K562 (cell line): ENCODE results near the gene NUBP2.

ENCODE experiments used
- CSDE1 ChIP-seq, 2 experiments: fragments of 450-650 bp; IDR thresholded peaks; 2 replicates each; pipeline ENCODE4 v1.6.1; 2016; ENCODE audit warnings: mild to moderate bottlenecking in 1 of 2
- MIER1 ChIP-seq: fragments of 450-650 bp; IDR thresholded peaks from 2 replicates; pipeline ENCODE4 v1.6.1; 2016; ENCODE audit warnings: antibody characterized with exemption, mild to moderate bottlenecking, low read depth
- NFATC3 ChIP-seq: fragments of 450-650 bp; IDR thresholded peaks from 2 replicates; pipeline ENCODE4 v1.6.1; 2017; ENCODE audit warnings: mild to moderate bottlenecking
- TCF3 ChIP-seq: sonication (generic); formaldehyde crosslinking; IDR thresholded peaks from 2 replicates; pipeline ENCODE4 v1.4.0; 2020; ENCODE audit warnings: mild to moderate bottlenecking, missing genetic modification reagents
- ZNF274 ChIP-seq: IDR thresholded peaks from 2 replicates; pipeline ENCODE4 v1.6.1; 2011; ENCODE audit warnings: low read depth, mild to moderate bottlenecking, low read length, moderate library complexity, borderline replicate concordance
- TF ChIP-seq, protein P1 (sequence below), 3 experiments: IDR thresholded peaks in 2 of 3; conservative IDR thresholded peaks in 1 of 3; 2 replicates each; pipeline ENCODE4 v1.5.1; 2011 to 2012; ENCODE audit warnings: low read length in 3 of 3, mild to moderate bottlenecking in 3 of 3, control low read depth in 2 of 3, improper control_type of control experiment in 1 of 3, inconsistent platforms in 1 of 3, low read depth in 1 of 3, mixed read lengths in 1 of 3, moderate library complexity in 1 of 3; ENCODE audit not compliant: insufficient read depth in 2 of 3
- TF ChIP-seq, protein P2 (sequence below): sonication (generic); formaldehyde crosslinking; IDR thresholded peaks from 2 replicates; pipeline ENCODE4 v1.9.0; 2022; ENCODE audit warnings: mild to moderate bottlenecking, missing genetic modification reagents
- TF ChIP-seq, protein P3 (sequence below), 2 experiments: IDR thresholded peaks in 1 of 2; conservative IDR thresholded peaks in 1 of 2; 2 replicates each; pipeline ENCODE4 v1.6.1; 2016; ENCODE audit warnings: low read depth in 2 of 2, mild to moderate bottlenecking in 1 of 2, missing compliant biosample characterization in 1 of 2, missing genetic modification characterization in 1 of 2, moderate library complexity in 1 of 2

- no peak for TF ChIP-seq NFATC3
- TF ChIP-seq, protein P1, sequence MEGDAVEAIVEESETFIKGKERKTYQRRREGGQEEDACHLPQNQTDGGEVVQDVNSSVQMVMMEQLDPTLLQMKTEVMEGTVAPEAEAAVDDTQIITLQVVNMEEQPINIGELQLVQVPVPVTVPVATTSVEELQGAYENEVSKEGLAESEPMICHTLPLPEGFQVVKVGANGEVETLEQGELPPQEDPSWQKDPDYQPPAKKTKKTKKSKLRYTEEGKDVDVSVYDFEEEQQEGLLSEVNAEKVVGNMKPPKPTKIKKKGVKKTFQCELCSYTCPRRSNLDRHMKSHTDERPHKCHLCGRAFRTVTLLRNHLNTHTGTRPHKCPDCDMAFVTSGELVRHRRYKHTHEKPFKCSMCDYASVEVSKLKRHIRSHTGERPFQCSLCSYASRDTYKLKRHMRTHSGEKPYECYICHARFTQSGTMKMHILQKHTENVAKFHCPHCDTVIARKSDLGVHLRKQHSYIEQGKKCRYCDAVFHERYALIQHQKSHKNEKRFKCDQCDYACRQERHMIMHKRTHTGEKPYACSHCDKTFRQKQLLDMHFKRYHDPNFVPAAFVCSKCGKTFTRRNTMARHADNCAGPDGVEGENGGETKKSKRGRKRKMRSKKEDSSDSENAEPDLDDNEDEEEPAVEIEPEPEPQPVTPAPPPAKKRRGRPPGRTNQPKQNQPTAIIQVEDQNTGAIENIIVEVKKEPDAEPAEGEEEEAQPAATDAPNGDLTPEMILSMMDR (IDR thresholded peaks at IDR 0.05 in 2 of 3, conservative IDR thresholded peaks at IDR 0.05 in 1 of 3; ENCODE audit: insufficient read depth in 2 of 3, low read depth in 1 of 3, low read length in 3 of 3): no peak
- TF ChIP-seq ZNF274: no peak
- TF ChIP-seq CSDE1 (IDR thresholded peaks at IDR 0.05): no peak
- TF ChIP-seq, protein P2, sequence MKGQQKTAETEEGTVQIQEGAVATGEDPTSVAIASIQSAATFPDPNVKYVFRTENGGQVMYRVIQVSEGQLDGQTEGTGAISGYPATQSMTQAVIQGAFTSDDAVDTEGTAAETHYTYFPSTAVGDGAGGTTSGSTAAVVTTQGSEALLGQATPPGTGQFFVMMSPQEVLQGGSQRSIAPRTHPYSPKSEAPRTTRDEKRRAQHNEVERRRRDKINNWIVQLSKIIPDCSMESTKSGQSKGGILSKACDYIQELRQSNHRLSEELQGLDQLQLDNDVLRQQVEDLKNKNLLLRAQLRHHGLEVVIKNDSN (CRISPR knock-in tag): no peak
- no peak for TF ChIP-seq MIER1
- TF ChIP-seq TCF3 (CRISPR knock-in tag): no peak
- TF ChIP-seq, protein P3, sequence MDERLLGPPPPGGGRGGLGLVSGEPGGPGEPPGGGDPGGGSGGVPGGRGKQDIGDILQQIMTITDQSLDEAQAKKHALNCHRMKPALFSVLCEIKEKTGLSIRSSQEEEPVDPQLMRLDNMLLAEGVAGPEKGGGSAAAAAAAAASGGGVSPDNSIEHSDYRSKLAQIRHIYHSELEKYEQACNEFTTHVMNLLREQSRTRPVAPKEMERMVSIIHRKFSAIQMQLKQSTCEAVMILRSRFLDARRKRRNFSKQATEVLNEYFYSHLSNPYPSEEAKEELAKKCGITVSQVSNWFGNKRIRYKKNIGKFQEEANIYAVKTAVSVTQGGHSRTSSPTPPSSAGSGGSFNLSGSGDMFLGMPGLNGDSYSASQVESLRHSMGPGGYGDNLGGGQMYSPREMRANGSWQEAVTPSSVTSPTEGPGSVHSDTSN (CRISPR knock-in tag; IDR thresholded peaks at IDR 0.05; ENCODE audit: low read depth): no peak
- TF ChIP-seq, protein P3 (tag; conservative IDR thresholded peaks at IDR 0.05; ENCODE audit: low read depth): no peak
Measured at GRCh38 chr16:1770328-1771187, 12.2 kb upstream of the NUBP2 start.
